Stomach smooth muscle (tissue), 2 donors: ENCODE measurements around the gene L3MBTL3.
"Not testable (repeated sequence)": the region's sequence is repeated elsewhere in the genome, so short reads cannot be mapped to it uniquely, and the experiment has no call there.

Source experiments
- H3K27ac ChIP-seq: one replicate; pipeline ENCODE4 v1.7.0; 2013; ENCODE audit warnings: mild to moderate bottlenecking, low read length, inconsistent platforms
- H3K27me3 ChIP-seq, 2 donors: one replicate each; pipeline ENCODE4 v1.7.0; 2013; ENCODE audit warnings: low read length in 2 of 2; ENCODE audit not compliant: insufficient read depth in 2 of 2, control insufficient read depth in 1 of 2
- H3K36me3 ChIP-seq, 2 donors: one replicate each; pipeline ENCODE4 v1.7.0; 2013; ENCODE audit warnings: low read length in 2 of 2; ENCODE audit not compliant: control insufficient read depth in 2 of 2, insufficient read depth in 2 of 2
- H3K4me1 ChIP-seq: one replicate; pipeline ENCODE4 v1.7.0; 2013; ENCODE audit warnings: low read length; ENCODE audit not compliant: control insufficient read depth, insufficient read depth
- H3K4me3 ChIP-seq, 2 donors: one replicate each; pipeline ENCODE4 v1.7.0; 2013; ENCODE audit warnings: low read length in 2 of 2
- H3K9ac ChIP-seq, 2 donors: one replicate each; pipeline ENCODE4 v1.7.0; 2013; ENCODE audit warnings: low read length in 2 of 2, mild to moderate bottlenecking in 1 of 2
- H3K9me3 ChIP-seq, 2 donors: one replicate each; pipeline ENCODE4 v1.7.0; 2013; ENCODE audit warnings: low read length in 2 of 2; ENCODE audit not compliant: control insufficient read depth in 2 of 2
- donor health status: healthy.
- donor health status: Pancreatic carcinoma.

L3MBTL3 gene

GRCh38 chr6:130158056-130158455 lies 139.7 kb downstream of the L3MBTL3 start:
- Histone ChIP-seq H3K4me1 (no peaks in the 10 kb centered on the region), H3K27ac (no peak overlapping the region), H3K9me3 (peaks cover 0 to 5% of the 10 kb centered on the region in 2 donors), H3K9ac (no peak overlapping the region), H3K27me3 (no peaks in the 10 kb centered on the region), H3K4me3 (no peak overlapping the region), H3K36me3 (no peaks in the 10 kb centered on the region)

DNA sequence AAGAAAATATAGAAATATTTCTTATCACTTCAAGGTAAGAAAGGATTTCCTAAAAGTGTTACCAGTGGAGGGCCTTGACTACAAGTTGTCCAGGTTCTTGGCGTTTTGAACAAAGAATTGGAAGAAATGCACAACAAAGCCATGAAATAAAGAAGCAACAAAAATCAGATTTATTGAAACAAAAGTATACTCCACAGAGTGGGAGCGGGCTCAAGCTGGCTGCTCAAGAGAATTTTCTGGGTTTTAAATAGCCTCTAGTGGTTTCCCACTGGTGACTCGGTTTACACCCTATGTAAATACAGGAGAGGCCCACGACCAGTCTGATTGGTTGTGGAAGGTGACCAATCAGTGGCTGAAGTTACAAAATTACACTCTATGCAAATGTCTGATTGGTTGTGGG lies 140.2 kb downstream of the L3MBTL3 start:
- H3K27me3 ChIP-seq, result no peaks in the 10 kb centered on the region
- no peak overlapping the region for H3K9ac ChIP-seq
- no peak overlapping the region for H3K27ac ChIP-seq
- H3K4me3 ChIP-seq, result no peak overlapping the region
- H3K36me3 ChIP-seq, result no peaks in the 10 kb centered on the region
- no peaks in the 10 kb centered on the region for H3K4me1 ChIP-seq
- H3K9me3 ChIP-seq, result peaks cover 0 to 5% of the 10 kb centered on the region in 2 donors

- Histone ChIP-seq H3K9me3 (peaks cover 0 to 5% of the 10 kb centered on the region in 2 donors), H3K27me3 (no peaks in the 10 kb centered on the region), H3K4me1 (no peaks in the 10 kb centered on the region), H3K4me3 (no peak overlapping the region), H3K27ac (no peak overlapping the region), H3K9ac (no peak overlapping the region), H3K36me3 (no peaks in the 10 kb centered on the region)
These were observed 141.6 kb downstream of the L3MBTL3 start for GRCh38 chr6:130159956-130160355.

- Histone ChIP-seq H3K27ac (no peak overlapping the region), H3K9me3 (peaks cover 0 to 5% of the 10 kb centered on the region in 2 donors), H3K4me1 (no peaks in the 10 kb centered on the region), H3K27me3 (no peaks in the 10 kb centered on the region), H3K4me3 (no peak overlapping the region), H3K36me3 (no peaks in the 10 kb centered on the region), H3K9ac (no peak overlapping the region)
These were observed 143.5 kb downstream of the L3MBTL3 start for GRCh38 chr6:130161683-130162404.

DNA sequence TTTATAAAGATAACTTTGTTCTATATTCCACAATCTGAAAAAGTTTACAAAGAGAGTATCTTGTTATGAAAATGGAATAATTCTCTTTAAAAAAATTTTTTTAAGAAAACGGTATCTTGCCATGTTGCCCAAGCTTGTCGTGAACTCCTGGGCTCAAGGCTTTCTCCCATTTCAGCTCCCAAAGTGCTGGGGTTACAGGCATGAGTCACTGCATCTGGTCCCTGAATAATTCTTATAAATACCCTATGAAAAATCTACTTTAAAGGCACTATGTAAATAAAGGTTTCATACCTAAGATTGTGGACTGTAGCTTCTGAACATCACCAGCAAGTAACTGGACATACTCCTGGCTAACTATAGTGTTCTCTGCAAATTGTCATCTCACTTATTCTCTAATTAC lies 144.0 kb downstream of the L3MBTL3 start:
- peaks cover 0 to 5% of the 10 kb centered on the region in 2 donors for H3K9me3 ChIP-seq
- no peak overlapping the region for H3K4me3 ChIP-seq
- no peaks in the 10 kb centered on the region for H3K4me1 ChIP-seq
- no peaks in the 10 kb centered on the region for H3K36me3 ChIP-seq
- no peaks in the 10 kb centered on the region for H3K27me3 ChIP-seq
- H3K27ac ChIP-seq, result no peak overlapping the region
- H3K9ac ChIP-seq, result no peak overlapping the region

- H3K4me3 ChIP-seq, result no peak overlapping the region
- no peaks in the 10 kb centered on the region for H3K27me3 ChIP-seq
- H3K4me1 ChIP-seq, result no peaks in the 10 kb centered on the region
- H3K9ac ChIP-seq, result no peak overlapping the region
- peaks cover 0 to 5% of the 10 kb centered on the region in 2 donors for H3K9me3 ChIP-seq
- no peaks in the 10 kb centered on the region for H3K36me3 ChIP-seq
- no peak overlapping the region for H3K27ac ChIP-seq
These were observed 144.9 kb downstream of the L3MBTL3 start for GRCh38 chr6:130163266-130163665.

DNA sequence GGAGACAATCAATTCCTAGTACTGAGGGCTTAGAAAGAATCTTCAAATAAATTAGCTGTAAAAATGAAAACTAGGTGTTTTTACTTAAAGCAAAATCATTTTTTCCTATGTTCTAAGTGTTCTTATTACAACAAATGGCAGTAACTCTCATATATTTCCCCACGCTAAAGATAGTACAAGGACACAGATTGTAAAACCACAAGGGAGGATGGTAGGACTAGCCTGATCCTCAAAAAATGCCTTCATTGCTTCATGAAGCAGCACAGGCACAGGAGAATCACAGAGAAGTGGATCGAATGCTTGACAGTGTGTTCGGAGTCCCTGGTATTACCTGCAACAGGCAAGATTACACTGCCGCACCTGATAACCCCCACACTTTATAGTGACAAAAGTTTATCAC lies 145.9 kb downstream of the L3MBTL3 start:
- Histone ChIP-seq H3K4me3 (no peak overlapping the region), H3K9me3 (no peaks in the 10 kb centered on the region), H3K4me1 (no peaks in the 10 kb centered on the region), H3K27me3 (no peaks in the 10 kb centered on the region), H3K36me3 (no peaks in the 10 kb centered on the region), H3K9ac (no peak overlapping the region), H3K27ac (no peak overlapping the region)

DNA sequence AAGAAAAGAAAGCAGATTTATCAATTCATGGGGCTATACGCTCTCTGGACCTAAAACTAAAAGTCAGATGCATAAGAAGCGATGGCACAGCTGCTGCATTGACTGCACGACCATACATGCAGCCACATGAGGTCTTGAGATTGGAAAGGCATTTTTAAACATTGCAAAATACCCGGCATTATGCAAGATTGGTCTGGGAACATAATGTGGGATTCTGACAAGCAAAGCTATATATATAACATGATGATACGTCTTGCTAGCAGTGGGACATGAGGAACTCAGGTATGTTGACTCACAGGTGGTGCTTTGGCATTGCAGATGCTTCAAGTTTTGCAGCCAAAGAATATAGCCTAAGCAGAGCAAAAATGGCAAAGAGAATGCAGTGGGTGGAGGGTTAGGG lies 149.3 kb downstream of the L3MBTL3 start:
- Histone ChIP-seq H3K9me3 (no peaks in the 10 kb centered on the region), H3K4me3 (no peak overlapping the region), H3K27ac (no peak overlapping the region), H3K9ac (no peak overlapping the region), H3K4me1 (no peaks in the 10 kb centered on the region), H3K36me3 (no peaks in the 10 kb centered on the region), H3K27me3 (no peaks in the 10 kb centered on the region)

GRCh38 chr6:130170160-130170559 lies 151.8 kb downstream of the L3MBTL3 start:
- H3K9ac ChIP-seq, H3K36me3 ChIP-seq, H3K27me3 ChIP-seq, H3K4me1 ChIP-seq, H3K27ac ChIP-seq, H3K4me3 ChIP-seq, H3K9me3 ChIP-seq: not testable (repeated sequence)

GRCh38 chr6:130173377-130174004 lies 155.1 kb downstream of the L3MBTL3 start:
- H3K27ac ChIP-seq, H3K9ac ChIP-seq, H3K36me3 ChIP-seq, H3K27me3 ChIP-seq, H3K4me3 ChIP-seq, H3K4me1 ChIP-seq, H3K9me3 ChIP-seq: not testable (repeated sequence)

- no peaks in the 10 kb centered on the region for H3K9me3 ChIP-seq
- no peak overlapping the region for H3K9ac ChIP-seq
- no peaks in the 10 kb centered on the region for H3K27me3 ChIP-seq
- H3K4me3 ChIP-seq, result no peak overlapping the region
- no peaks in the 10 kb centered on the region for H3K4me1 ChIP-seq
- no peaks in the 10 kb centered on the region for H3K36me3 ChIP-seq
- H3K27ac ChIP-seq, result no peak overlapping the region
These were observed 158.0 kb downstream of the L3MBTL3 start for GRCh38 chr6:130176378-130176777.
